ENCODE measurements around the gene PTPN4.
"Not testable (repeated sequence)": the region's sequence is repeated elsewhere in the genome, so short reads cannot be mapped to it uniquely, and the experiment has no call there.

The PTPN4 gene

GRCh38 chr2:119981896-119982295, 222.2 kb downstream of the PTPN4 start:
- DNase-seq: no peak

GRCh38 chr2:119982506-119982905, 222.8 kb downstream of the PTPN4 start:
- no peak for DNase-seq

- no peak for DNase-seq
Measured at GRCh38 chr2:119983108-119983507, 223.4 kb downstream of the PTPN4 start.

- no peak for DNase-seq
Measured at GRCh38 chr2:119996148-119996547, 236.4 kb downstream of the PTPN4 start.

- DNase-seq: not testable (repeated sequence)
Measured at GRCh38 chr2:119996896-119997891, 237.5 kb downstream of the PTPN4 start.

GRCh38 chr2:120001471-120001870, 241.7 kb downstream of the PTPN4 start:
- DNase-seq: no peak

- DNase-seq: no peak
Measured at GRCh38 chr2:120004254-120004653, 244.5 kb downstream of the PTPN4 start.

- peak; percentile 47 for DNase-seq
Measured at GRCh38 chr2:120005834-120006521, 246.3 kb downstream of the PTPN4 start.

GRCh38 chr2:120007851-120008250, 248.1 kb downstream of the PTPN4 start:
- DNase-seq: no peak

- no peak for DNase-seq
Measured at GRCh38 chr2:120012363-120012762, 252.6 kb downstream of the PTPN4 start.

- peak; percentile 92 for DNase-seq
Measured at GRCh38 chr2:120012771-120013596, 253.3 kb downstream of the PTPN4 start, which contains the start of gene EPB41L5. Gene EPB41L5, plus strand, starts transcription at chr2:120013077. Its CDS starts 6,008 bp downstream, at chr2:120019085.

GRCh38 chr2:120013597-120014223, 254.0 kb downstream of the PTPN4 start:
- no peak for DNase-seq

- no peak for DNase-seq
Measured at GRCh38 chr2:120014226-120014980, 254.7 kb downstream of the PTPN4 start.

- no peak for DNase-seq
Measured at GRCh38 chr2:120016800-120017199, 257.1 kb downstream of the PTPN4 start.

GRCh38 chr2:120017201-120017600, 257.5 kb downstream of the PTPN4 start:
- no peak for DNase-seq

- DNase-seq: no peak
Measured at GRCh38 chr2:120018549-120018948, 258.8 kb downstream of the PTPN4 start.

GRCh38 chr2:120020554-120020953, 260.8 kb downstream of the PTPN4 start:
- no peak for DNase-seq

- DNase-seq: not testable (repeated sequence)
Measured at GRCh38 chr2:120022505-120022904, 262.8 kb downstream of the PTPN4 start.

- no peak for DNase-seq
Measured at GRCh38 chr2:120026890-120027289, 267.2 kb downstream of the PTPN4 start.

GRCh38 chr2:120028795-120029194, 269.1 kb downstream of the PTPN4 start:
- DNase-seq: no peak

Data from RPMI8226 (cell line).